AG04450 (cell line): ENCODE data around the gene SERAC1. TPM values are rescaled to one million over a fixed set of nuclear protein-coding genes. Genes with fewer than 3 reads are reported as not detected.
"Not testable (repeated sequence)": the region's sequence is repeated elsewhere in the genome, so short reads cannot be mapped to it uniquely, and the experiment has no call there.

Experiments used
- CTCF ChIA-PET: fragments of 300-600, 350-600 bp; formaldehyde crosslinking; extraction: SDS; loops from one replicate; lab custom pipeline; 2022; ENCODE audit warnings: antibody characterized with exemption, inconsistent platforms; lab: Charles Lee
- POLR2A ChIA-PET: fragments of 350-600 bp; formaldehyde crosslinking; extraction: SDS; loops from one replicate; lab custom pipeline; 2021; ENCODE audit warnings: antibody characterized with exemption, inconsistent platforms; lab: Yijun Ruan, JAX
- DNase-seq: peaks from one replicate; pipeline ENCODE4 v3.0.0-alpha.2; 2011; ENCODE audit warnings: low read depth, low spot score
- H3K27ac ChIP-seq: one replicate; pipeline ENCODE4 v1.5.1; 2012; ENCODE audit warnings: low read depth, low read length, control low read depth
- H3K27me3 ChIP-seq: one replicate; pipeline ENCODE4 v1.6.0; 2012; ENCODE audit warnings: low read length; ENCODE audit not compliant: control insufficient read depth, insufficient read depth
- H3K4me3 ChIP-seq: 2 replicates; pipeline ENCODE4 v1.5.1; 2011; ENCODE audit warnings: mild to moderate bottlenecking, low read depth, low read length, control low read depth
- H3K9me3 ChIP-seq: 2 replicates; pipeline ENCODE4 v1.5.1; 2012; ENCODE audit warnings: low read length; ENCODE audit not compliant: control insufficient read depth, insufficient read depth
- CTCF ChIP-seq: IDR thresholded peaks from 2 replicates; pipeline ENCODE4 v1.5.1; 2011; ENCODE audit warnings: low read depth, low read length, control low read depth, inconsistent platforms
- polyA plus RNA-seq: library from polyadenylated mRNA; depleted of rRNA; stranded (reverse); fragments of >200 nt; gene quantifications from 2 replicates; pipeline ENCODE4 v1.2.3, GENCODE V29; 2011

Gene SERAC1
- polyA plus RNA-seq, 1 experiment: 14.5 TPM

GRCh38 chr6:158157064-158157764 lies 10.8 kb downstream of the SERAC1 start:
- DNase-seq: no peak
- Histone ChIP-seq H3K27ac (no peak overlapping the region), H3K4me3 (no peak overlapping the region), H3K9me3 (no peaks in the 10 kb centered on the region), H3K27me3 (no peaks in the 10 kb centered on the region)
- ChIA-PET POLR2A (no interaction called here), CTCF (interaction anchor here (0.6 to 1.0 kb wide), 2 partner anchors 56 to 263 kb away, joined by 3 to 4 read pairs; no protein-coding TSS in a partner anchor)
- no peak for TF ChIP-seq CTCF

- ChIA-PET POLR2A (no interaction called here), CTCF (no interaction called here)
- DNase-seq: no peak
- H3K4me3 ChIP-seq: no peak overlapping the region
- no peak overlapping the region for H3K27ac ChIP-seq
- TF ChIP-seq CTCF: no peak
- H3K27me3 ChIP-seq: no peaks in the 10 kb centered on the region
- H3K9me3 ChIP-seq: no peaks in the 10 kb centered on the region
These were observed 13.2 kb downstream of the SERAC1 start for GRCh38 chr6:158154816-158155215.

- POLR2A ChIA-PET: interaction anchor here (0.6 kb wide), 1 partner anchor 9 kb away, joined by 4 read pairs; no protein-coding TSS in a partner anchor
- H3K9me3 ChIP-seq: no peaks in the 10 kb centered on the region
- CTCF ChIA-PET: interaction anchor here (1.0 kb wide), 1 partner anchor 10 kb away, joined by 4 read pairs; no protein-coding TSS in a partner anchor
- no peak for DNase-seq
- no peaks in the 10 kb centered on the region for H3K27me3 ChIP-seq
- TF ChIP-seq CTCF: no peak
- no peak overlapping the region for H3K4me3 ChIP-seq
- no peak overlapping the region for H3K27ac ChIP-seq
These were observed 14.5 kb downstream of the SERAC1 start for GRCh38 chr6:158153576-158153975.

GRCh38 chr6:158152659-158153058 lies 15.4 kb downstream of the SERAC1 start:
- Histone ChIP-seq H3K4me3 (no peak overlapping the region), H3K27me3 (no peaks in the 10 kb centered on the region), H3K9me3 (no peaks in the 10 kb centered on the region), H3K27ac (no peak overlapping the region)
- POLR2A ChIA-PET: no interaction called here
- no peak for DNase-seq
- no peak for TF ChIP-seq CTCF
- CTCF ChIA-PET: interaction anchor here (0.5 to 1.0 kb wide), 2 partner anchors 9 to 53 kb away, joined by 3 to 4 read pairs; no protein-coding TSS in a partner anchor

GRCh38 chr6:158152025-158152424 lies 16.0 kb downstream of the SERAC1 start:
- POLR2A ChIA-PET, CTCF ChIA-PET: not testable (repeated sequence)

More at GRCh38 chr6:158152025-158152424, 16.0 kb downstream of the SERAC1 start:
- not testable (repeated sequence) for H3K27me3 ChIP-seq, H3K27ac ChIP-seq, H3K4me3 ChIP-seq, H3K9me3 ChIP-seq, DNase-seq
